Cardiac septum (tissue), 1 donor: ENCODE measurements around the gene GASK1B. TPM values are rescaled to one million over a fixed set of nuclear protein-coding genes. Genes with fewer than 3 reads are reported as not detected.

ENCODE experiments used
- DNase-seq: peaks from one replicate; pipeline ENCODE4 v3.0.0-alpha.2; 2020; ENCODE audit warnings: low spot score
- intact Hi-C: fragments of 100-400 bp; cut with DNase I; formaldehyde crosslinking; loops from one replicate; pipeline ENCODE4 v1.14.0; 2022
- long read RNA-seq: library from polyadenylated mRNA; unstranded; transcript quantifications from one replicate; pipeline ENCODE4 v2.0.0, GENCODE V29; 2021
- total RNA-seq: library from RNA; stranded (reverse); fragmentation: NEBNext Ultra II Directional; extraction: Animal tissue kit (Norgen Biotek cat#: 25700); gene quantifications from one replicate; pipeline ENCODE4 v1.2.1, GENCODE V29; 2021
- donor health status: DM: no; HTN: no; CAD: no.

Gene GASK1B
- 90.6 TPM for total RNA-seq
- long read RNA-seq, full-length matches to known transcripts: 25 of 71 reads
- long read RNA-seq, partial matches to known transcripts: 30 of 71 reads
- long read RNA-seq, other reads (novel, unspliced or antisense): 16 of 71 reads

DNA sequence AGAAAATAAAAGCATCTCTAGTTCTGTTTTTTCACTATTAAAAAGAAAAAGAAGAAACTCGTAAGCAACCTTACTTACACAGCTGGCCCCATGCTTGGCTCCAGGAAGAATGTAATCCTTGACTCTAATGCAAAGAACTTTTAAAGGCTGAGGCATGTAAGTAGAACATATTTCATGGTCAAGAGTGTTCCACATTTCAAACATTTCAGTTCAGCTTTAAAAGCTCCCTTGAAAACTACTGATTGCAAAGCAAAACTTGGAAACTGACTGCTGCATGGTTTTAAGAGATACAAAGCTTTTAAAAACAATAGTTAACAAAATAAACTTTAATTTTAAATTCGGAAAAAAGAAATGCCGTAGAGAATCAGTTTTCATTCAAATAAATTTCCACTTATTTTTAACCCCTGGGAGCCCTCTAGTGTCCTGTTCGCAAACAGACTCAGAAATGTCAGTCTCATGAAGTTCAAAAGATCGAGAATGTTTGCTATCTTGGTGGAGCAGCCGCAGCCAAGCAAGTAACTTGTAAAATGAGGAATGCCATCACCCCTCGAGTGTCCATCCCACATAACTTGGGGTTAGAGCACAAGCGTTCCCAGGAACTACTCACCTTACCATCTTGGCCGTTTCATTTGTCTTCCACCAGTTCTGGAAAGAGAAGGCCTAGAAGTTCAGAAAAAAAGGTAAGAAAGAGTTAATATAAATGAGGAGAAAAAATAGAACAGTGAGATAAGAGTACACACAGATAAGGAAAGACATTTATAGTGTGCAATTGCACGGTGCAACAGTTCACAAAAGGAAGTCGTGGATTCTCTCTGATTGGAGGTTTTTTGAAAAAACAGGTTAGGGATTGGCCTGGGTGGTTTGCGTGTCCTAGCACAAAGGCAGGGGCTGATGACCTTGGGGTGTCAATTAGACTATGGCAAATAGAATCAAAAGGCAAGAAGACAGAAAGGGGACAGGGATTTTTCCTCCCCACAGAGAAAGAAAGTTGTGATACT lies at the start of gene GASK1B:
TSS of gene GASK1B (minus strand) at position 765 of the 998 bp plus-strand sequence. CDS start 1,650 bp downstream, outside the sequence.
- no peak for DNase-seq
- intact Hi-C loops: loop anchor here (5.0 kb wide), 1 partner anchor 50 kb away; no protein-coding TSS in a partner anchor

DNA sequence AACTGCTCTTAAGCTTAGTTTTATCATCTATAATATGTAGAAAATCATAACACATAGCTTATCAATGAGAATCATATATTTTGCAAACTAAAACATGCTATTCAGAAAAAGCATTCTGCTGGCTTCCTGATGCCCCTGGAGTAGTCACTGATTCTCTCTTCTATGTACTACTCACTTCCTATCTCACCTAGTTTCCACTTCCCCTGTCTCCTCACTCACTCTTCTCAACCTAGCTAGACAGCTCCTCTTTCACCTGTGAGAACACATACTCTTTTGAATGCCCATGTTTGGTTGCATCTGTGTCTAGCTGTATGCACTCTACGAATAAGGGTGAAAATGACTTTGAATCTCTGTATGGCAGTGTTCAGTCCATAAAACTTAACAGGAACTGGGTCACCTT lies 46.8 kb upstream of the GASK1B start:
- intact Hi-C loops: no loop called here
- DNase-seq: no peak

DNA sequence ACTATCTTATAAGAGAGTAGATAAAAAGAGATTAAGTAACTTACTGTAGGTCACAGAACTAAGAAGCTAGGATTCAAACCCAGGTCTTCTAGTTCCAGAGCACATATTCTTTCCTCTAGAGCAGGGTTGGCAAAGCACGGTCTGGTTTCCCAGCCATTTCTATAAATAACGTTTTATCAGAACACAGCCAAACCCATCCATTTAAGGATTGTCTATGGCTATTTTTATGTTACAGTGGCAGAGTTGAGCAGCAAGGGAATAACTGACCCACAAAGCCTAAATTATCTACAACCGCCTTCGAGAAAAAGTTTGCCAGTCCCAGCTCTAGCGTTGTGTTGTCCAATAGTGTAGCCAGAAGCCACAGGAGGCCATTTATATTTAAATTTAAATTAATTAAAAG lies 44.9 kb upstream of the GASK1B start:
- intact Hi-C loops: no loop called here
- no peak for DNase-seq

DNA sequence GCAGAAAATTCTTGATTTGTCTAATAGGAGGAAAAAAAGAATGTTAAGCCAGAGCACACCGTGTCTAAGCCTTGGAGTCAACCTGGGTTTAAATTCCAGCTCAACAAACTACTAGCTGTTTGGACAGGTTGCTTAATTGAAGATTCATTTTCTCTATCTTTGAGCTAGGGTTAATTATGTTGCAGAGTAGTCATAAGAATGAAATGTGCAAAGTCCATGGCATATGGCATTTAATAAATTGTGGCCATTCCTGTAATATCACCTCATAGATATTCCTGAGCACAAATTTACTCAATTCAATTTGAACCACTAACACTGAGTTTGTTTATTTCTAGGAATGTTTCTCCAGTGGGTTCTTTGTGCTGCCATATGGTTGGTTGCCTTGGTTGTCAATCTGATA lies 42.0 kb upstream of the GASK1B start:
- intact Hi-C loops: no loop called here
- DNase-seq: no peak

DNA sequence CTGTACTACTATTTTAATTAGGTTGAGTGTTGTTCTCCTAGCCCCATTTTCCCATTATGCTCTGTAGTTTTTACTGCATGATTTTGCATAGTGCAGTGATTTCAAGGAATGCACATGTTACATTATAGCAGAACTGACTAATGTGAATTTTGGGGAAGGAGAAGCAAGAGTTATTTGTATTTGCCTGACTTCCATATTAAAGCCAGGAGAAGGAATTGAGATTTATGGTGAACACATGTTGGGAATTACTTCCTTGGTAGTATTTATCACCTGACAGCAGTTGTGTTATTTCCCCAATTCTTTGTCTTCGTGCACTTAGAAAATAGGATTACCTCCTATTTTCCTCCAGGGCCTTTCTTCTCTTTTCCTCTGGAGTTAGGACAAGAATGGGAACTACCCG lies 40.6 kb upstream of the GASK1B start:
- intact Hi-C loops: no loop called here
- no peak for DNase-seq

DNA sequence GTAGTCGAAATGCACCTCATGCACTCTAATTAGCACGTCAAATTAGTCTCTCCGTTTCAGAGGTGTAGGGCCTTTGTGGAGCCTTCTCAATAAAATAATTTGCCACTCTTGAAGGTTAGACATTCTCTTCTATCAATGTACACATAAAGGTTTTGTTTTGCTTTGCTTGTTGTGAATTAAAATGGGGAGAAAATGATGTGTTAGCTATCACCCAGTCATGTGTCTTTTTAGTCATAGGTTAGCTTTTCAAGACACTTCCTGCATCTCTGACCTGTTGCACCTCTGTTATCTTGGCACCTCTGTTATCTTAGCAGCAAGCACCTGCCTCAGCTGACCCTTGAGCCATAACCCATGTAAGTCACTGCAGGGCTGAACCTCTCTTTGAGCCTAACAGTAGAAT lies 38.4 kb upstream of the GASK1B start:
- DNase-seq: no peak
- intact Hi-C loops: loop anchor here (2.0 kb wide), 1 partner anchor 36 kb away; no protein-coding TSS in a partner anchor

DNA sequence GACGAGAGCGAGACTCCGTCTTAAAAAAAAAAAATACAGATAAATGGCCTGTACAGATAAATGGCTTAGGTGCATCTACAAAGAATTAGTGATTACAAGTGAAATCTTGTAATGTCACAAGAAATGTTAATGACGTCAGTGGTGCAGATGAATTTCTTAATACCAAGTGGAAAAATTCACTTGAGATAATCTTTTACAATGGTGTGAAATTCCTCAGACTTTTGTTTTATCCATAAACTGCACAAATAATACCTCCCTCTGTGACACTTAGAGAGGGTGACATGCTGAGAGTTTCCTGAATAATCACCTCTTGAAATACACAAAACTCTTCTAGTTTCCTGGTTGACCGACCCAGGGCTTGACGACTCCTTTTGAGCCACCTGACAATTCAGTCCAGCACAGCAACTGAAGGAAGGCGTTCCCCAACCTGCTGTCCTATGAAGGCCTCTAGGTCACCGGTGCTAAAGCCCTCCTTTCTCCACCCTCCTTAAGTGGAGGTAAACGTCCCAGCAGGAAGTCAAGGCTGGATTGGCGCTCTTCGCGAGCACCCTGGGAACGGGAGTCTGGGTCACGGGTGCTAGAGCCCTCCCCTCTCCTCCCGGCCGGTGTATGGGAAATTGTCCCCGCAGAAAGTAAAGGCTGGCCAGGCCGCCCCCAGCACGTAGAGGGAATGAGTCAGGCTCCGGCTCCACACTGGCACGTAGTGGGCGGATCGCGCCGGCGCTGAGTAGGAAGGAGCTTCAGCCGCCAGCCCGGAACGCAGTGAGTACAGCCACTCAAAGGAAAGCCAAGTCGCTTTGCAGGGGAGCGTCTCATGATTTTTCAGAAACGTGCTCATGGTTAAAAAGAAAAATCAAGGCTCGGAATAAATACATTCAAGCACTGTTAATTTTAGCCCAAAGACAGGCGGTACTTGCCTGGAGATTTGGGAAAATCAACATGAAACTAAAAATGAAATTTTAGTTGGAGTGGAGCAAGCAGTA lies 37.3 kb upstream of the GASK1B start, which contains the start of gene TMEM144:
TSS of gene TMEM144 (plus strand) at position 662 of the 983 bp plus-strand sequence. CDS start 2,182 bp downstream, outside the sequence.
- intact Hi-C loops: loop anchor here (2.0 kb wide), 1 partner anchor 35 kb away; no protein-coding TSS in a partner anchor
- DNase-seq: peak; percentile 96

DNA sequence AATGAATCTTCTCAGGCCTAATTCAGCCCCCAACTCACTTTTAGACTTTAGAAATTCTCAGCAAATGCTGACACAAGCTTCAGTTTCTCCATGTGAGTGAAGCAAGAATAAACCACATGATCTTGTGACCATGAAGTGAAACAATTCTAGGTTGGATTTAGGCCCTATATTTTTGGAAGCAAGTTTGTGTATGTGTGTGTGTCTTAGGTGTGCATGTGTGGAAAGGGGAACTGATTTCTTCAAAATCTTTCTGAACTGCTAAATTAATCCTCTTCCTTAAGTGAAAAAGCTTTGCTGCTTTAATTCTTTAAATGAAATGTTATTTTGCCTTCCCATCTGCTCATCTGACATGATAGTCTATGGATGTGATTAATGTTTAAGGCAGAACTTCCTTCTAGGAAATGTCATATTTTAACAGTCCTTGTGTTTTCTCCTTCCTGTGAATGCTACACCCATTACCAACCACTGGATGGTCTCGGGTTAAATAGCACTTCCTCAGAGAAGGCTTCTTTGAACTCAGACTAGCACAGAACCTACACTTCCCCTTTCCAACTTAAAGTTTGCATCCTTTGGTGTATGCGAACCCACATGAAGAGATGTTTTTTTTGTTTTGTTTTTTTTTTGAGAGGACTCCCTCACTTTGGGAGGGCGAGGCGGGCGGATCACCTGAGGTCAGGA lies 36.3 kb upstream of the GASK1B start:
- DNase-seq: no peak
- intact Hi-C loops: no loop called here

DNA sequence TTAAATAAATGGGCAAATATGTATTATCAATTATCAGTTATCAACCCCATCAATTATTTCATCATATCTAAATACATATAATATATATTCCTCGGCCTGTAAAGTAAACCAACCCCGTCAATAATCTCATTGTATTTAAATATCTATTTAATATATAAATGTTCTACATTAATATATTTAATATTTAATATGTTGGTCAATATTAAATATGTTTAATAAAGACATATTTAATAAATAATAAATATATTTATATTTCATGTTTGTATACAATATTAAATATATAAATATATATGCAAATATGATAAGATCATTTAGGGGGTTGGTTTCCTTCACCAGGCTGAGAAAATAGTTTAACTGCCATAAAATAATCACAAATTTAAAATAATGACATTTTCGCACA lies 31.1 kb upstream of the GASK1B start:
- DNase-seq: no peak
- intact Hi-C loops: no loop called here

DNA sequence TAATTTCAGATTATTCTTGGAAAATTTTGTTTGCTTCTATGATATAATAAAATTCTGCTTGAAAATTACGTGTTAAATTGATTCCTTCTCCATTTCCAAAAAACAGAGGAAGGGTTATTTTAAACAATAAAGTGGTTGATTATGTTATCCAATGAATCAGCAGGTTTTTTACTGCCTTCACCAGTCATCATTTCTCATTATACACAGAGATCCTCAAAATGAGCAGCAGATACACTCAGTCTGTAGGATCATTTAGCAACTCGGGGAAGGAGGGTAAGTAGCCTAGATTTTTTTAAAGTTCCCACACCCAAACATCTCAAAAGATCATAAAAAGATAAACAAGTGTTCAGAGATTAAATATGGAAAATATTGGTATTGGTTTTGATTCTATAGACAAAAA lies 30.6 kb upstream of the GASK1B start:
- no peak for DNase-seq
- intact Hi-C loops: no loop called here

DNA sequence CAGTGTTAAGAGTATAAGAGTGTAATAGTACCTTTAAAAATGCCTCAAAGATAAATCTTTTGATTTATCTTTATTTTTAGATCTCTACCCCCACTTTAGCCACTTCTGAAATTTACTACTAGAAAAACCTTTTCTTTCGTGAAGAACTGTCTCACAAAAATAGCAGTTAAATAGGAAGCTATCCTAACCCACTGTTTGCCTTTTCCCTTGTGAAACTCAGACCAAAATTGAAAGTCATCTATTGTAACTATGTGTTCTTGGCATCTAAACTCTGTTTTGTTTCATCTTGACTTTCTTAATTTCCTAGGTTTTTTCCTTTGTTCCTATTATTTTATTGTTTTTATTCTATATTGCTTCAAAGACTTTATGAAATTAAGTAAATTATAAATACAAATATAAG lies 29.7 kb upstream of the GASK1B start:
- no peak for DNase-seq
- intact Hi-C loops: no loop called here

DNA sequence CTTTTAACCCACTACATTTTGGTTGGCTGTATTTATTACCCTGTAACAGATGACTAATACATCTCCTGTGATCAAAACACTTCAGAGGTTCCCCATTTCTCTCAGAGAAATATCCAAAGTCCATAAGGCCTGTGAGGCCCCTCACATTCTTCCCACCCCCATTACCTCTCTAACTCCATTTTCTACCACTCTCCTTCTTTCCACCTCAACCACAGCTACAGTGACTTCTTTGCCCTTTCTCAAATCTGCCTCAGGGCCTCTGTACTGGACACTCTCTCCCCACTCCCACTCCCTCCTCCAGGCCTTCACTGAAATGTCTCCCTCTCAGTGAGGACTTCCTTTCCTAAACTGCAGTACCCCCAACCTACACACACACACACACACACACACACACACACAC lies 29.1 kb upstream of the GASK1B start:
- intact Hi-C loops: no loop called here
- no peak for DNase-seq

DNA sequence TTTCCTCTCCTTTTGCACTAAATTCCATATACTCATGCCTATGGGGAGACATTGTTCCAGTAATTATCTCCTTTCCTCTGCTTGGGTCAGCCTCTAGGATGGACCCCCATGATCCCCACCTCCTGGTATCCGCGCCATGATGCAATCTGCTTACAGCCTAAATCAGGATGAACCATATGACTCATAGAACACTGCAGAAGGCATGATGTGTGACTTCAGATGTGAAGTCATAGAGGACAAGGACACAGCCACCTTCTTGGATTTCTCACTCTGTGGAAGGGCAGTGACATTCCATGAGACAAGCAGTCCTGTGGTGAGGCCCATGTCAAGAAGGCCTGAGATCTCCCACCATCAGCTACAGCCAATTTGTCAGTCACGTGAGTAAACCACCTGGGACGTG lies 28.5 kb upstream of the GASK1B start:
- DNase-seq: no peak
- intact Hi-C loops: no loop called here

DNA sequence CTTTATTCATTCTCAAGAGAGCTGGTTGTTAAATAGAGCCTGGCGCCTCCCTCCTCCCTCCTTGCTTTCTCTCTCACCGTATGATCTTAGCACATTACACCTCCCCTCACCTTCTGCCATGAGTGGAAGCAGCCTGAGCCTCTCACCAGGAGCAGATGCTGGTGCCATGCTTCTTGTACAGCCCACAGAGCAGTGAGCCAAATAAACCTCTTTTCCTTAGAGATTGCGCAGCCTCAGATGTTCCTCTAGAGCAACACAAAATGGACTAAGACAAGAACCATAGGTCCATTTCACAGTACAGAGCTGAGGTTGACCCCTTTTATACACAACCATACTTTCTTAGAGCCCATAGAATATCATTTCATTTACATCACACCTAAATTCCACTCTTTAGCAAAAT lies 27.4 kb upstream of the GASK1B start:
- intact Hi-C loops: no loop called here
- DNase-seq: no peak

DNA sequence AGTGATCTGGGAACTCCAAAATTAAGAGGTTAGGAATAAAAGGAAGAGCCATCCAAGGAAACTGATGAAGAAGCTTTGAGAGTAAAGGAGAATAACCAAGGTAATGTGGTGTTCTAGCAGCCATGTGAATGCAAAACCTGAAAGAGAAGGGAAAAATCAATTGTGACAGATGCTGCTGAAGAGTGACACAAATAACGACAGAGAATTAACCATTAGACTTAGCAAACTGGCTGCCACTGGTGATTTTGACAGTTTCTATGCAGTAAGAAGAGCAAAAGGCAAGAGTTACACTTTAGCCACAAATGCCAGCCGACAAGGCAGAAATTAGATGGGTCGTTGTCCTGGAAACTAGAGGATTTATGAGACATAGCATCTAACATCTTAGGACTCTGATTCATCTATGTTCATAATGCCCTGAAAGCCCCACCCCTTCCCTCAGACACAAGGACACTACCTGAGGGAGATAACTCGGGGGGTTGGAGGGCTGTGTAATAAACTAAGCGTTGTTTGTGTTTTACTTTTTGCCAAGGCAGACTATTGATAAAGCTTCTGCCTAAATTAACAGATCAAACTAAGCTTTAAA lies 24.5 kb upstream of the GASK1B start:
- DNase-seq: no peak
- intact Hi-C loops: no loop called here

DNA sequence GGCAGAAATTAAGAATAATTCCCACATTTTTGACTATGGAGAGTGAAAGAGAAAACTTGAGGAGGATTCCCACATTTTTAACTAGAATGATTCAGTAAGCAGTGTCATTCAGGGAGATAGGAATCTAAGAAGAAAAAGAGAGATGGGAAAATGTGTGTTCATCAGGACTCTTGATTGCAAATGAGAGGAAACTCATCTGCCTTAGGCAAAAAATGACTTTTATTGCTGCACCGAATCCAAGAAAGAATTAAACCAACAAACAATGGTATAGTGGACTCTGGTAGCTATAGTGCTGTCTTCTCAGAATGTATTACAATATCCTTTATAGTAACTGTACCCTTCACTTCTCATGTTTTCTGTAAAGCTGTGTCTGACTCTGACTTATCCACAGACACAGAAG lies 22.5 kb upstream of the GASK1B start:
- DNase-seq: no peak
- intact Hi-C loops: no loop called here

DNA sequence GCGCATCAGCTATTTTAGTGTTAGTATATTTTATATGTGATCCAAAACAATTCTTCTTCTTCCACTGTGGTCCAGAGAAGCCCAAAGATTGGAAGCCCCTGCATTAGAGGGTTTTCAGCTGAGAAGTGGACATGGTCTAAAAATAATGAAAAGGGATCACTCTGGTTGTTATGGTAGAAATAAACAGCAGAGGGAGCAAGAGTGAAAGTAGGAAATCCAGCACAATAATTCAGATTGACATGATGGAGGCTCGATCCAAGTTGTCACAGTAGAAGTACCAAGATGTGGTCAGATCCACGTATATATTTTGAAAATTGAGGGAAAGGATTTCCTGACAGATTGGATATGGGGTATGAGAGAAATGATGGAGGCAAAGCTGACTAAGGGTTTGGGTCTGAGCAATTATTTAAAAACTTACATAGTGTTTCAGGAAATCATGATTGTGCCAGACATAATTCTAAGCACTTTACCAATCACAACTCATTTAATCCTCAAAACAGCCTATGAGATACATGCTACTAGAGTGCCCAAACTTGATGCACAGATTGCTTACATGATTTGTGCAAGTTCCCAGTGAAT lies 20.4 kb upstream of the GASK1B start:
- DNase-seq: no peak
- intact Hi-C loops: loop anchor here (2.0 kb wide), 1 partner anchor 60 kb away; no protein-coding TSS in a partner anchor

DNA sequence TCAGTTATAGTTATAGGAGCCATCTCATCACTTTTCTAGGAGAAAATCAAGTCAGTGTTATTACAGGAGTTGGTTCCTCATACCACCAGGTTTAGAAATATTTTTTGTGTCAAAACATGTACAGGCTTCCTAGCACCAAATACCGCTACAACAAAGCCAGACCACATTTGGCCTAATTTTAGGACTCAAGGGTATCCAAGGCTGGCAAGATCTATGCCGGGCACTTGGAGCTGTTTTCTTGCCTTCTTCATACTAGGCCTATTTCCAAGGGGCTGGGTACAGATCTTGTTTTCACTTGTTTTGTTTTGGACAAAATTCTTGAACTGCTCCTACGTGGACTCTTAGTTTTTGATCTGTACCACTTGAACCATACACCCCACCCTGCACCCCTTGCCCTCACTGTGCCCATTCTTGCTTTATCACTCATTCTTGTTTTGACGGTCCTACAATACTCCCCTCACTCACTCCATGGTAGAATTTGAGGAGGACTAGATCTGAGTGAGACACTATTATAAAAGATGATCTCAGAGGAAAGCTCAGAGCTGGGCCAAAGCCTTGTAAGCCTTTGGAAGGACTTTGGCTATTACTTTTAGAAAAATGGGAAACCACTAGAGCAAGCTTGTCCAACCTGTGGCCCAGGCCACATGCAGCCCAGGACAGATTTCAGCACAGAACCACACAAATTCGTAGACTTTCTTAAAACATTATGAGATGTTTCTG lies 19.8 kb upstream of the GASK1B start:
- intact Hi-C loops: loop anchor here (2.0 kb wide), 1 partner anchor 60 kb away; no protein-coding TSS in a partner anchor

More for the DNA sequence above, 19.8 kb upstream of the GASK1B start:
- DNase-seq: no peak
